Right atrium auricular region (tissue), 2 donors: ENCODE results near the gene PPFIBP2. TPM values are rescaled to one million over a fixed set of nuclear protein-coding genes. Genes with fewer than 3 reads are reported as not detected.

ENCODE experiments used
- DNase-seq: peaks from one replicate; pipeline ENCODE4 v3.0.0-alpha.2; 2019; ENCODE audit warnings: low spot score
- H3K27ac ChIP-seq, 2 donors: fragments of 200-600 bp; sonication (generic); 1 replicate in 1 of 2; 2 replicates in 1 of 2; pipeline ENCODE4 v1.5.1; 2016 to 2019
- H3K27me3 ChIP-seq, 2 donors: fragments of 200-600 bp; sonication (generic); one replicate each; pipeline versions ENCODE4 v1.5.1 to v1.6.0; 2017 to 2019
- H3K36me3 ChIP-seq: fragments of 200-600 bp; sonication (generic); one replicate; pipeline ENCODE4 v1.5.1; 2016
- H3K4me1 ChIP-seq, 2 donors: fragments of 200-600 bp; sonication (generic); one replicate each; pipeline versions ENCODE4 v1.5.1 to v1.6.0; 2017 to 2019
- H3K4me3 ChIP-seq, 2 donors: fragments of 200-600 bp; sonication (generic); 1 replicate in 1 of 2; 2 replicates in 1 of 2; pipeline ENCODE4 v1.5.1; 2017 to 2019; ENCODE audit warnings: mild to moderate bottlenecking in 1 of 2, moderate library complexity in 1 of 2
- H3K9me3 ChIP-seq, 2 donors: fragments of 200-600 bp; sonication (generic); one replicate each; pipeline ENCODE4 v1.5.1; 2019
- CTCF ChIP-seq, 2 donors: fragments of 200-600 bp; sonication (generic); IDR thresholded peaks; one replicate each; pipeline ENCODE4 v1.5.1; 2019; ENCODE audit warnings: antibody characterized with exemption in 2 of 2
- total RNA-seq, 2 donors: library from RNA; depleted of rRNA; stranded (reverse); fragments of >200 nt; gene quantifications; one replicate each; pipeline ENCODE4 v1.1.0, GENCODE V29; 2016

Gene PPFIBP2
- total RNA-seq, 2 donors from 2014 or later = 13.0 to 24.0 TPM

- no peaks in the 10 kb centered on the region for H3K9me3 ChIP-seq
- no peaks in the 10 kb centered on the region for H3K36me3 ChIP-seq
- H3K4me1 ChIP-seq = peaks cover 0 to 22% of the 10 kb centered on the region in 2 donors
- H3K4me3 ChIP-seq = no peak overlapping the region
- H3K27ac ChIP-seq = no peak overlapping the region
- no peak for TF ChIP-seq CTCF (IDR thresholded peaks at IDR 0.05)
- DNase-seq = no peak
- no peaks in the 10 kb centered on the region for H3K27me3 ChIP-seq
These were observed 72.6 kb downstream of the PPFIBP2 start for GRCh38 chr11:7586376-7586775.

- H3K36me3 ChIP-seq = no peaks in the 10 kb centered on the region
- no peak overlapping the region for H3K27ac ChIP-seq
- H3K9me3 ChIP-seq = no peaks in the 10 kb centered on the region
- H3K4me1 ChIP-seq = peaks cover 0 to 26% of the 10 kb centered on the region in 2 donors
- no peak for DNase-seq
- no peak for TF ChIP-seq CTCF (IDR thresholded peaks at IDR 0.05)
- H3K27me3 ChIP-seq = no peaks in the 10 kb centered on the region
- H3K4me3 ChIP-seq = no peak overlapping the region
These were observed 73.9 kb downstream of the PPFIBP2 start for GRCh38 chr11:7587712-7588111.

- no peaks in the 10 kb centered on the region for H3K9me3 ChIP-seq
- no peak for TF ChIP-seq CTCF (IDR thresholded peaks at IDR 0.05)
- no peaks in the 10 kb centered on the region for H3K36me3 ChIP-seq
- no peak overlapping the region for H3K4me3 ChIP-seq
- no peak overlapping the region for H3K27ac ChIP-seq
- peaks cover 0 to 21% of the 10 kb centered on the region in 2 donors for H3K4me1 ChIP-seq
- no peaks in the 10 kb centered on the region for H3K27me3 ChIP-seq
- no peak for DNase-seq
These were observed 76.1 kb downstream of the PPFIBP2 start for GRCh38 chr11:7589861-7590260.

- Histone ChIP-seq H3K9me3 (no peaks in the 10 kb centered on the region), H3K27ac (no peak overlapping the region), H3K4me3 (no peak overlapping the region), H3K27me3 (no peaks in the 10 kb centered on the region), H3K4me1 (peaks cover 0 to 15% of the 10 kb centered on the region in 2 donors), H3K36me3 (no peaks in the 10 kb centered on the region)
- DNase-seq = peak; percentile 26
- no peak for TF ChIP-seq CTCF (IDR thresholded peaks at IDR 0.05)
These were observed 76.7 kb downstream of the PPFIBP2 start for GRCh38 chr11:7590529-7590928.

- Histone ChIP-seq H3K4me1 (peaks cover 0 to 13% of the 10 kb centered on the region in 2 donors), H3K36me3 (no peaks in the 10 kb centered on the region), H3K9me3 (no peaks in the 10 kb centered on the region), H3K27me3 (no peaks in the 10 kb centered on the region), H3K27ac (no peak overlapping the region), H3K4me3 (no peak overlapping the region)
- peak; percentile 40 for DNase-seq
- TF ChIP-seq CTCF (IDR thresholded peaks at IDR 0.05) = no peak
These were observed 77.5 kb downstream of the PPFIBP2 start for GRCh38 chr11:7591107-7591894.

GRCh38 chr11:7591987-7592386 is 78.2 kb downstream of the PPFIBP2 start:
- TF ChIP-seq CTCF (IDR thresholded peaks at IDR 0.05) = no peak
- no peaks in the 10 kb centered on the region for H3K27me3 ChIP-seq
- H3K4me3 ChIP-seq = no peak overlapping the region
- no peaks in the 10 kb centered on the region for H3K9me3 ChIP-seq
- peaks cover 0 to 13% of the 10 kb centered on the region in 2 donors for H3K4me1 ChIP-seq
- peaks cover 1% of the 10 kb centered on the region for H3K36me3 ChIP-seq
- DNase-seq = no peak
- H3K27ac ChIP-seq = no peak overlapping the region
